Smooth muscle cell (in vitro differentiated cells): ENCODE data around the gene AGRN. TPM values are rescaled to one million over a fixed set of nuclear protein-coding genes. Genes with fewer than 3 reads are reported as not detected.
A peak's percentile ranks its signal among the peaks of the same experiment; 100 is the strongest.

Experiments used
- DNase-seq: peaks from one replicate; lab custom pipeline; 2025; ENCODE audit not compliant: unreplicated experiment; lab: John Stamatoyannopoulos, UW
- H2AFZ ChIP-seq: fragments of 200-600 bp; sonication (generic); 2 replicates; pipeline ENCODE4 v1.6.0; 2016; ENCODE audit warnings: antibody characterized with exemption, low read depth, mild to moderate bottlenecking
- H3F3A ChIP-seq: fragments of 200-600 bp; sonication (generic); 2 replicates; pipeline ENCODE4 v1.6.0; 2017; ENCODE audit warnings: antibody characterized with exemption, low read depth
- H3K27ac ChIP-seq: fragments of 200-600 bp; sonication (generic); 2 replicates; pipeline ENCODE4 v1.5.1; 2016; ENCODE audit warnings: low read depth, mild to moderate bottlenecking
- H3K27me3 ChIP-seq: fragments of 200-600 bp; sonication (generic); 2 replicates; pipeline ENCODE4 v1.6.1; 2016; ENCODE audit warnings: low read depth, mild to moderate bottlenecking
- H3K36me3 ChIP-seq: fragments of 200-600 bp; sonication (generic); 2 replicates; pipeline ENCODE4 v1.5.1; 2016; ENCODE audit warnings: low read depth
- H3K4me1 ChIP-seq: fragments of 200-600 bp; sonication (generic); 2 replicates; pipeline ENCODE4 v1.5.1; 2016; ENCODE audit warnings: low read depth
- H3K4me2 ChIP-seq: fragments of 200-600 bp; sonication (generic); 2 replicates; pipeline ENCODE4 v1.6.0; 2016; ENCODE audit warnings: mild to moderate bottlenecking
- H3K4me3 ChIP-seq: fragments of 200-600 bp; sonication (generic); 2 replicates; pipeline ENCODE4 v1.5.1; 2016; ENCODE audit warnings: mild to moderate bottlenecking
- H3K79me2 ChIP-seq: fragments of 200-600 bp; sonication (generic); 2 replicates; pipeline ENCODE4 v1.6.0; 2016; ENCODE audit warnings: low read depth, mild to moderate bottlenecking
- H3K9ac ChIP-seq: fragments of 200-600 bp; sonication (generic); 2 replicates; pipeline ENCODE4 v1.6.0; 2016; ENCODE audit warnings: low read depth
- H3K9me3 ChIP-seq: fragments of 200-600 bp; sonication (generic); replicated peaks from 2 replicates; pipeline ENCODE4 v1.5.1; 2016; ENCODE audit warnings: low read depth
- H4K20me1 ChIP-seq: fragments of 200-600 bp; sonication (generic); 2 replicates; pipeline ENCODE4 v1.6.0; 2016; ENCODE audit warnings: low read depth
- WGBS: methylation state at CpG from one replicate; pipeline ENCODE4 v1.1.7; 2016; ENCODE audit warnings: low lambda C conversion rate; 5-methylcytosine and 5-hydroxymethylcytosine counted together
- polyA plus RNA-seq: library from polyadenylated mRNA; unstranded; fragments of >200 nt; fragmentation: Nextera tagmentation; extraction: Ambion mirVana; gene quantifications from 2 replicates; pipeline ENCODE4 v1.2.1, GENCODE V29; 2016
- total RNA-seq: library from RNA; depleted of rRNA; stranded (reverse); fragments of >200 nt; gene quantifications from 2 replicates; pipeline ENCODE4 v1.2.3, GENCODE V29; 2014
- TF ChIP-seq, protein P1 (sequence below): fragments of 200-600 bp; sonication (generic); IDR thresholded peaks from 2 replicates; pipeline ENCODE4 v1.5.1; 2017; ENCODE audit warnings: borderline replicate concordance, mild to moderate bottlenecking, antibody characterized with exemption; ENCODE audit not compliant: insufficient read depth, poor library complexity, severe bottlenecking

Gene AGRN
- total and polyA plus RNA-seq, 2 experiments from 2014 or later = 17.5 to 24.7 TPM

- H3K36me3 ChIP-seq = no peaks in the 10 kb centered on the region
- no peak overlapping the region for H3K27ac ChIP-seq
- H3K9ac ChIP-seq = peak overlapping the region; percentile 15
- no peaks in the 10 kb centered on the region for H3K27me3 ChIP-seq
- peaks cover 22% of the 10 kb centered on the region for H4K20me1 ChIP-seq
- H3K4me1 ChIP-seq = peaks cover 21% of the 10 kb centered on the region
- no peak for DNase-seq
- no peaks in the 10 kb centered on the region for H3F3A ChIP-seq
- peak overlapping the region; percentile 98 for H3K4me2 ChIP-seq
- H3K4me3 ChIP-seq = peak overlapping the region; percentile 67
- no peak overlapping the region for H2AFZ ChIP-seq
- no peaks in the 10 kb centered on the region for H3K9me3 ChIP-seq
- no peaks in the 10 kb centered on the region for H3K79me2 ChIP-seq
- TF ChIP-seq, protein P1, sequence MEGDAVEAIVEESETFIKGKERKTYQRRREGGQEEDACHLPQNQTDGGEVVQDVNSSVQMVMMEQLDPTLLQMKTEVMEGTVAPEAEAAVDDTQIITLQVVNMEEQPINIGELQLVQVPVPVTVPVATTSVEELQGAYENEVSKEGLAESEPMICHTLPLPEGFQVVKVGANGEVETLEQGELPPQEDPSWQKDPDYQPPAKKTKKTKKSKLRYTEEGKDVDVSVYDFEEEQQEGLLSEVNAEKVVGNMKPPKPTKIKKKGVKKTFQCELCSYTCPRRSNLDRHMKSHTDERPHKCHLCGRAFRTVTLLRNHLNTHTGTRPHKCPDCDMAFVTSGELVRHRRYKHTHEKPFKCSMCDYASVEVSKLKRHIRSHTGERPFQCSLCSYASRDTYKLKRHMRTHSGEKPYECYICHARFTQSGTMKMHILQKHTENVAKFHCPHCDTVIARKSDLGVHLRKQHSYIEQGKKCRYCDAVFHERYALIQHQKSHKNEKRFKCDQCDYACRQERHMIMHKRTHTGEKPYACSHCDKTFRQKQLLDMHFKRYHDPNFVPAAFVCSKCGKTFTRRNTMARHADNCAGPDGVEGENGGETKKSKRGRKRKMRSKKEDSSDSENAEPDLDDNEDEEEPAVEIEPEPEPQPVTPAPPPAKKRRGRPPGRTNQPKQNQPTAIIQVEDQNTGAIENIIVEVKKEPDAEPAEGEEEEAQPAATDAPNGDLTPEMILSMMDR = no peak
- WGBS = 0% methylated on average over 17 of the region's 59 CpGs
Observed at GRCh38 chr1:1020415-1021009, 592 bp downstream of the AGRN start.

DNA sequence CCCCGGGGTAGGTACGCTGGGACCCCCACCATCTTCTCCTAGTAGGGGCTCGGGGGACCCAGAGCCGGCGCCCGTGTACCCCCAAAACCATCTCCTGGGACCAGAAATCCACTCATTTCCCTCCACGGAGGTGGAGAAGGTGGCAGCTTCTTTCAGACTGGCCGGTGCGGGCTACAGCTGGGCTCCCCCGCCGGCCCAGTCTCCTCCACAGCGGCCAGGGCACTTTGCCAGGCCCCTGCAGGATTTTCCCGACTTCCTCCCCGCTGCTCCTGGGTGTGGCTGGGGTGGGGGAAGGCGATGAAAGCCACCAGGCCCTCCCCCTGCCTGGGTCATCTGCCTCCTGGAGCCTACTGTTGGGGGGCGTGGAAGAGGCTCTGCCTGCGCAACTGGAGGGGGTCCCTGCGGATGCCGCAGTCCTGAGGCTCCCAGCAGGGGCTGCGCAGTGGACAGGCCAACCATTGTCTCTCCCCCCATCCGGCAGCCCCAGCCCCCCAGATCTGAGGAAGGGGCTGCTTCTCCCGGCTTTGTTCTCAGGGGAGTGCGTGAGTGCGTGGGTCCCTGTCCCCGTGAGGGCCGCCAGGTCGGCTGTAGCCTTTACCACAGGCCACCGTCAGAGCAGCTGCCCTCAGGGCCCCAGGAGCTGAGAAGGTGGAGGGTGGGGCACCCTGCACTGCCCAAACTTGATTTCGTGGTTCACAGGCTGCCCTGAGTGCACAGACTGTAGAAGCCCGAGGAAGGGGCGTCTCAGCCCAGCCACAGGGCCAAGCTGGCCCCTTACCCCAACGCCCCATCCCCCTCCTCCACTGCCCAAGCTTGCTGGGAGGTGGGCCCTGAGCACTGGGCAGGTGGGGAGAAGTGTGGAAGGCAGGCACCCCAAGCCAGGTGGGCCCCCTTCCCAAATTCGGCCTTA, 1.3 kb downstream of the AGRN start:
- Histone ChIP-seq H3K27ac (peak overlapping the region; percentile 50), H3K4me2 (peak overlapping the region; percentile 98), H2AFZ (no peak overlapping the region), H3K9ac (peak overlapping the region; percentile 15), H3K4me1 (peaks cover 21% of the 10 kb centered on the region), H3K79me2 (no peaks in the 10 kb centered on the region), H4K20me1 (peaks cover 29% of the 10 kb centered on the region), H3K36me3 (no peaks in the 10 kb centered on the region), H3K4me3 (peak overlapping the region; percentile 67), H3F3A (no peaks in the 10 kb centered on the region), H3K27me3 (no peaks in the 10 kb centered on the region), H3K9me3 (no peaks in the 10 kb centered on the region)
- 30% methylated on average over 32 of the region's 33 CpGs for WGBS
- TF ChIP-seq, protein P1 = no peak
- DNase-seq = peak; percentile 25

GRCh38 chr1:1021920-1022259, 2.0 kb downstream of the AGRN start:
- no peaks in the 10 kb centered on the region for H3K79me2 ChIP-seq
- peak overlapping the region; percentile 67 for H3K4me3 ChIP-seq
- no peak for DNase-seq
- H2AFZ ChIP-seq = no peak overlapping the region
- no peak overlapping the region for H3K9ac ChIP-seq
- no peaks in the 10 kb centered on the region for H3F3A ChIP-seq
- H3K27ac ChIP-seq = peak overlapping the region; percentile 50
- H4K20me1 ChIP-seq = peaks cover 36% of the 10 kb centered on the region
- H3K4me1 ChIP-seq = peaks cover 21% of the 10 kb centered on the region
- no peaks in the 10 kb centered on the region for H3K9me3 ChIP-seq
- H3K27me3 ChIP-seq = no peaks in the 10 kb centered on the region
- H3K36me3 ChIP-seq = no peaks in the 10 kb centered on the region
- TF ChIP-seq, protein P1 = no peak
- H3K4me2 ChIP-seq = peak overlapping the region; percentile 98
- WGBS = 95% methylated on average over 10 of the region's 10 CpGs
